UCSD-AML1 (cell line): ENCODE results near the gene HDHD2.
"Not testable (repeated sequence)": the region's sequence is repeated elsewhere in the genome, so short reads cannot be mapped to it uniquely, and the experiment has no call there.

Experiments
- DNase-seq: peaks from one replicate; lab custom pipeline; 2025; ENCODE audit not compliant: unreplicated experiment; lab: John Stamatoyannopoulos, UW

The HDHD2 gene

GRCh38 chr18:47150029-47150823 lies at the start of gene HDHD2:
Gene HDHD2 (minus strand): TSS chr18:47150500. CDS start chr18:47136439, 14,061 bp downstream.
- DNase-seq = peak; percentile 91

- not testable (repeated sequence) for DNase-seq
Measured at GRCh38 chr18:47195961-47196360, 45.7 kb upstream of the HDHD2 start.

GRCh38 chr18:47191961-47192360 lies 41.7 kb upstream of the HDHD2 start:
- DNase-seq = no peak

GRCh38 chr18:47187721-47188120 lies 37.4 kb upstream of the HDHD2 start:
- no peak for DNase-seq

GRCh38 chr18:47184419-47185050 lies 34.2 kb upstream of the HDHD2 start:
- DNase-seq = no peak

GRCh38 chr18:47182156-47182555 lies 31.9 kb upstream of the HDHD2 start:
- not testable (repeated sequence) for DNase-seq

GRCh38 chr18:47180765-47181164 lies 30.5 kb upstream of the HDHD2 start:
- no peak for DNase-seq

GRCh38 chr18:47179520-47179919 lies 29.2 kb upstream of the HDHD2 start:
- no peak for DNase-seq

- DNase-seq = peak; percentile 92
Measured at GRCh38 chr18:47175898-47176575, 25.7 kb upstream of the HDHD2 start, which contains the start of gene IER3IP1. Gene IER3IP1 (minus strand): TSS chr18:47176364. CDS start chr18:47176277, 87 bp downstream.

GRCh38 chr18:47175283-47175897 lies 25.1 kb upstream of the HDHD2 start:
- no peak for DNase-seq

GRCh38 chr18:47174545-47175116 lies 24.3 kb upstream of the HDHD2 start:
- no peak for DNase-seq

- DNase-seq = no peak
Measured at GRCh38 chr18:47172476-47172875, 22.2 kb upstream of the HDHD2 start.

GRCh38 chr18:47168913-47169312 lies 18.6 kb upstream of the HDHD2 start:
- DNase-seq = no peak

- DNase-seq = no peak
Measured at GRCh38 chr18:47168509-47168908, 18.2 kb upstream of the HDHD2 start.

- no peak for DNase-seq
Measured at GRCh38 chr18:47166294-47166693, 16.0 kb upstream of the HDHD2 start.

- no peak for DNase-seq
Measured at GRCh38 chr18:47163241-47163640, 12.9 kb upstream of the HDHD2 start.

GRCh38 chr18:47160256-47160655 lies 10.0 kb upstream of the HDHD2 start:
- no peak for DNase-seq

- not testable (repeated sequence) for DNase-seq
Measured at GRCh38 chr18:47158404-47158803, 8.1 kb upstream of the HDHD2 start.

GRCh38 chr18:47151439-47151838 lies 1.1 kb upstream of the HDHD2 start:
- no peak for DNase-seq

- DNase-seq = peak; percentile 52
Measured at GRCh38 chr18:47150824-47151366, 595 bp upstream of the HDHD2 start.
